Daoy (cell line): ENCODE results near the gene ABCG4. TPM values are rescaled to one million over a fixed set of nuclear protein-coding genes. Genes with fewer than 3 reads are reported as not detected.
A peak's percentile ranks its signal among the peaks of the same experiment; 100 is the strongest.
"Not testable (repeated sequence)": the region's sequence is repeated elsewhere in the genome, so short reads cannot be mapped to it uniquely, and the experiment has no call there.

Experiments
- DNase-seq: peaks from one replicate; pipeline ENCODE4 v3.0.0-alpha.2; 2015; ENCODE audit warnings: low read depth
- total RNA-seq: library from RNA; depleted of rRNA; stranded (reverse); fragments of >200 nt; shearing (Covaris generic); gene quantifications from 2 replicates; pipeline ENCODE4 v1.2.3, GENCODE V29; 2014; rRNA removed

ABCG4 gene
- total RNA-seq: not detected in 2 replicates

DNA sequence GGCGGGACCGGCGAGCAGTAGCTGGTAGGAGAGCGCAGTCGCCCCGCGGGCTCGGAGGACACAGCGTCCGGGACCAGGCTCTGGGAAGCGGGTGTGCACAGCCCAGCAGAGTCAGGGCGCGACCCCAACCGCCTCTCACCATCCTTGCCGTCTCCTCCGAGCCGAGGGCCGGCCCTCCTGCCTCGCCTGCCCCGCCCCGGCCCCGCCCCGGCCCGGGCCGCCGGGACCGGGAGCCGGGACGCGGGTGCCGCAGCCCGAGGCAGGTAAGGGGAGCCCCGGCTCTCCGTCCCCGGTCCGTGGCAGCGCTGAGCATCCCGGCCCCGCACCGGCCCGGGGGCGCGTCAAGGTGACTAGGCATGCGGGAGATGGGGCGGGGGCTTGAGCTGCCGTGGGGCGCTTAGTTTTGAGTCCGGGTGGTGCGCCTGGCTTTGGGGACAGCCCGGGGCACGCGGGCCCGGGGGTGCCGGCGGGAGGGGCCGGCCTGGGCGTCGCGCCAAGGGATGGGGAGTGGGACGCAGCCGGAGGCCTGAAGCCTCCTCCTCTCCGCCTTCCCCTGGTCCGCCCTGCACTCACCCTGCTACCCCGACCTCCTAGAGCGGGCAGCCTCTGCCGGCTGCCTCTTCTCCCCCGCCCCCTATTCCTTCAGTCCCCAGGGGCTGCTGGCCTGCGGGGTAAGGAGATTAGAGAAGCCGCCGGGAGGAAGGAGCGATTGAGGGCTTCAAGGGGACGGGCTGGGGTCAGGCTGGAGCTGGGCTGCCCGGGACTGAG lies at the start of gene ABCG4:
ABCG4 (plus strand) TSS at position 35 of the 768 bp plus-strand sequence. CDS start 914 bp downstream, outside the sequence.
- peak; percentile 16 for DNase-seq

- DNase-seq: no peak
Measured at GRCh38 chr11:119099711-119100110, 49.1 kb upstream of the ABCG4 start.

GRCh38 chr11:119100246-119100970 lies 48.4 kb upstream of the ABCG4 start:
- peak; percentile 21 for DNase-seq

- DNase-seq: peak; percentile 30
Measured at GRCh38 chr11:119100994-119101758, 47.7 kb upstream of the ABCG4 start.

DNA sequence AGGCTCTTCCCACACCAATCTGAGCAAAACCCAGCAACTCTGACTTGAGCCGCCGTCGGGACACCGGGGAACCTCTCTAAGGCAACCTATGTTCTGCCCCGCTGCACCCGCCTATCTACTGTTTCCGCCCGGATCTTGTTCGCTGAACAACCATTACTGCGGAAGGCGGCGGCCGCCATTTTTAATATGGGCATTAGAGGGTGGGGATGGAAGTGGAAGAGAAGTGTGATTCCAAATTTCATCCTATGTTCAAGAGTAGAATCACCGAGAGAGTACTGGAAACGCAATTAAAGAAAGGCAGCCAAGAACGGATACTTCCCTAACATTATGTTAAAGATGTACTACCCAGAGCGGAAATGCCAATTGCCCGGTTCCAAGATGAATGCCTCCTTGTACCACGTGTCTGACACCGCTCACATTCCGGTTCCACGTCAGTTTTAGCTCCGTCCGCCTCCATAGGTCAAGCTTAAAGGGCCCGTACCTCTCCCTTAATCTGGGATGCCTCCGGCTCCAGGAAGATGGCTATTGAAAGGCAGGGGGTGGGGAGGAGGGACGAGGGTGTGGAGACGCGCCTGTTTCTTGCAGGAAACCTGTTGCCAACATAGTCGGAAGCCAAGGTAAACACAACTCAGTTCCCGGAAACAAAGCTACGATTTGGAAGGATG lies 47.0 kb upstream of the ABCG4 start, which contains the start of gene DPAGT1:
DPAGT1 (minus strand) TSS at position 95 of the 665 bp plus-strand sequence. CDS start 198 bp downstream, outside the sequence.
- DNase-seq: peak; percentile 96

DNA sequence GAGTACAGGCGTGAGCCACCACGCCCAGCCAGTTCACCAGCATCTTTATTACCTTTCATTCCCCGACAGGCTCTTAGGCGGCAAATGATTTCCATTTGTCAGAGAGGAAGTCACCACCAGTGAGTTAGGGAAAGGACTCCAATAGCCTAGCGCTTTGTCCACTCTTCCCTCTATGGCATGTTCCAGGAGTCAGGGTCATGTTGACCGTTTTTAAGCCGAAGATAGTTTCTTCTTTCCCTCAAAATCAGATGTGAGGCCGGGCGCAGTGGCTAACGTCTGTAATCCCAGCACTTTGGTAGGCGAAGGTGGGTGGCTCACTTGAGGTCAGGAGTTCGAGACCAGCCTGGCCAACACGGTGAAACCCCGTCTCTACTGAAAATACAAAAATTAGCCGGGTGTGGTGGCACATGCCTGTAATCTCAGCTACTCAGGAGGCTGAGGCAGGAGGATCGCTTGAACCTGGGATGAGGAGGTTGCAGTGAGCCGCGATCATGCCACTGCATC lies 45.6 kb upstream of the ABCG4 start:
- DNase-seq: not testable (repeated sequence)

- no peak for DNase-seq
Measured at GRCh38 chr11:119103793-119104192, 45.1 kb upstream of the ABCG4 start.

DNA sequence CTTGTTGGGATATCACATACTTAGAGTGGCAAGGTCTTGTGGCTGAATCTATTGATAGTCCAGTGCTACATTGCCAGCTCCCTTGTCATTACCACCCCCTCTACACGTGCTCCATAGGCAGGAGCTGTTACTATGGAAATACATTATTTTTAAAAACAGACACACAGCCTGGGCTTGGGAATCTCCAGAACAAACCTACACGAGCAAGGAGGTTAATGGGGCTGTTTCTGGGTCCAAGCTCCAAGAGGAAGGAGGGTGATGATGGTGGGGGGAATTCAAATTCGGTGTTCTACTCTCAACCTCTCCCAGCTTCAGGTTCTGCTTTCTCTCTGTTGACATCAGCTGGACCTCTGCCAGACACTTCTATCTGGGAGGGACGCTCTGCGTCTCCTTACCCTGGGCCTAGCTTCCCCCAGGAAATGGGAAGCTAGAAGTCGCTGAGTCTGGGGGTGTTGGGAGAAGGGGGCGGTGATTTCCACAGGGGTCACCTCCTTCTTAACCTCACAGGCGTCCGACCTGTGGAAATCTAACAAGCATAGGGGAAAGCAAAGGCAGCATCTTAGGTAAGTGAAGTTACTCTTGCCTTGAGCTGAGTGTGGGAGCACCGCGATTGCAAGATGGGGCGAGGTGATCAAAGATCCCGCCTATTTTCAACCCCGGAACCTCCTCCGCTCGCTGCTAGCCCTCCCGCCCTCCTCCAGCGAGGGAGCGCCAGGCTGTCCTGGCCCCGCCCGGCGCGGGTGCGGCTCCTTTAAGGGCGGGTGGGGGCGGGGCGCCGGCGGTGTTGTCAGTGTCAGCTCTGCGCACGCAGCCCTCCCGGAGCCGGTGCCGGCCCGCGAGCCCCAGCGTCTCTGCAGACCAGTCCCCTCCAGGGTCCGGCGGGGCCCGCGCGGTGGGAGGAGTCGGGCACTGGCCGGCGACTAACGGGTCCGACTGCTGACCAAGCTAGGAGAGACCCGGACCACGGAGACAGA lies 42.0 kb upstream of the ABCG4 start, which contains the start of gene C2CD2L:
C2CD2L (plus strand) TSS at position 781 of the 974 bp plus-strand sequence. CDS start 398 bp downstream, outside the sequence.
- DNase-seq: peak; percentile 94

- no peak for DNase-seq
Measured at GRCh38 chr11:119107538-119108145, 41.2 kb upstream of the ABCG4 start.

DNA sequence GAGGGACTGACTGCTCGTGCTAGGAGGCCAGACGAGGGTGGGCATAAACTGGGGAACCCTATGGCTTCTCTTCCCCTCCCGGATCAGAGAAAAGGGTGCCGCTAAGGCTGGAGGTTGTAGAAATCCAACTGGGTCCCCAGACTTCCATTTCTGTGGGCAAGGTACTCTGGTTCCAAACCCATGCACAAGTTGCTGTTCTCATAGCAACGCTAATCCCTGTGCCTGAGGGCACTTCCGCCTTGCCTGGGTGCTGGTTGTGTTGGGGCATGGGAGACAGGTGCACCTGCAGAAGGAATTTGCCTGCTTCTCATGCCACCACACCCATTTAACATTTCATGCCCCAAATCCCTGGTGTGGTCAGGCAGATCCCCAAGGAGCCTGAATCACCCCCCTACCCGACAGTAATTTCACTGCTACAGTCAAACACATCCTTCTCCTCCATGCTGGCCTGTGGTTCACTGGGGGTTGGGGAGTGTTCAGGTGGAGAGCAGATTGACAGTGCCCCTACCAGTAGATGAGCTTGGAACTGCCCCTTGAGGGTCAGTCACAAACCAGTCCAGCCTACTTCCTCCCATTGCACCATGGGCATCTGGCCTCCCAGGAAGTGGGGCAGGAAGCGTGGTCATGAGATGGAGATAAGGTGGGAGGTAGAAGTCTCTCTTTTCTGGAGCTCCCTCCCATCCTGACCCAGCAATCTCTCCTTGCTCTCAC lies 40.6 kb upstream of the ABCG4 start:
- DNase-seq: peak; percentile 63

- DNase-seq: no peak
Measured at GRCh38 chr11:119108857-119109221, 40.0 kb upstream of the ABCG4 start.

- no peak for DNase-seq
Measured at GRCh38 chr11:119109843-119110242, 39.0 kb upstream of the ABCG4 start.

- no peak for DNase-seq
Measured at GRCh38 chr11:119110439-119110838, 38.4 kb upstream of the ABCG4 start.

- DNase-seq: no peak
Measured at GRCh38 chr11:119111361-119111925, 37.4 kb upstream of the ABCG4 start.

DNA sequence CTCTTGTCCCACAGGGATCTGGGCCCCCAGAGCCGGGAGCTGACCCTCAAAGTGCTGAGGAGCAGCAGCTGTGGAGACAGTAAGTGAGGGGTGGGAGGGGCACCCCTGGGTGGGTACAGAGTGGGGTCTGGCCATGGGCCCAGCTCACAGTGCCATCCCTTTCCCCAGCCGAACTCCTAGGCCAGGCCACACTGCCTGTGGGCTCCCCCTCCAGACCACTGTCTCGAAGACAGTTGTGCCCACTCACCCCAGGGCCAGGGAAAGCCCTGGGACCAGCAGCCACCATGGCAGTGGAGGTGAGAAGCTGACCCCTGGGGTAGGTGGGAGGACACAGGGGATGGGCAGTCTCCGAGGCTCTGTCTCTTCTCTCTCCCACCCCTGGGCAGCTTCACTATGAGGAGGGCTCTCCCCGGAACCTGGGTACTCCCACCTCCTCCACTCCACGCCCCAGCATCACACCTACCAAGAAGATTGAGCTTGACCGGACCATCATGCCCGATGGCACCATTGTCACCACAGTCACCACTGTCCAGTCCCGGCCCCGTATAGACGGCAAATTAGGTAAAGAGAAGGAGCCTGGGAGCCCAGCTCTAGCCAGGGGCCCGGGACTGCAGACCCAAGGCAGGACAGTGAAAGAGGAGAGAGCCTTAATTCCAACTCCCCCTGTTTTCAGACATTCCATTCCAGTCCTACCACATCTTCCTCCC lies 36.4 kb upstream of the ABCG4 start:
- no peak for DNase-seq

DNA sequence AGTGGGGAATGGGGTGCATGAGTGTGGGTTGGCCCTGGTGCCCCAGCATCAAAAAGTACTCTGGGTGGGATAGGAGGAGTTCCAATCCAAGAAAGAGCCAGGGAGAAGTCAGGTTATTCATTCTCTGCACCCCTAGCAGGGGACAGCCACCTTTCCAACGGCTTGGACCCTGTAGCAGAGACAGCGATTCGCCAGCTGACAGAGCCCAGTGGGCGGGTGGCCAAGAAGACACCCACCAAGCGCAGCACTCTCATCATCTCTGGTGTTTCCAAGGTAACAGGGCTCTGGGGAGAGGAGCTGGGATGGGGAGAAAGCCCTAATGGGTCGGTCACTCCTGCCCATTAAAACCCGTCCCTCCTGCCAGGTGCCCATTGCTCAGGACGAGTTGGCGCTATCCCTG lies 35.1 kb upstream of the ABCG4 start:
- no peak for DNase-seq

GRCh38 chr11:119114351-119114750 lies 34.5 kb upstream of the ABCG4 start:
- no peak for DNase-seq
